CD8-positive, alpha-beta memory T cell (primary cell): ENCODE data around the gene ZNF821. TPM values are rescaled to one million over a fixed set of nuclear protein-coding genes. Genes with fewer than 3 reads are reported as not detected.

Source experiments
- CTCF ChIA-PET: fragments of 350-600 bp; sonication (Branson Sonifier 250); formaldehyde crosslinking; loops from one replicate; lab custom pipeline; 2021; ENCODE audit warnings: antibody characterized with exemption; lab: Charles Lee
- POLR2A ChIA-PET: fragments of 350-600 bp; sonication (Branson Sonifier 250); formaldehyde crosslinking; loops from one replicate; lab custom pipeline; 2021; ENCODE audit warnings: antibody characterized with exemption; lab: Charles Lee
- DNase-seq, 5 donors: peaks; one replicate each; pipeline versions ENCODE4 v3.0.0 to v3.0.0-alpha.2; 2020 to 2022; ENCODE audit warnings: mixed read lengths in 1 of 5
- H3K27ac ChIP-seq: one replicate; pipeline ENCODE4 v1.7.0; 2013; ENCODE audit warnings: low read depth, mild to moderate bottlenecking, low read length, moderate library complexity
- H3K27me3 ChIP-seq: 2 replicates; pipeline ENCODE4 v1.7.0; 2013; ENCODE audit warnings: low read length, mild to moderate bottlenecking; ENCODE audit not compliant: insufficient read depth, poor library complexity, severe bottlenecking
- H3K36me3 ChIP-seq: 2 replicates; pipeline ENCODE4 v1.7.0; 2013; ENCODE audit warnings: mild to moderate bottlenecking, low read length, moderate library complexity; ENCODE audit not compliant: insufficient read depth
- H3K4me1 ChIP-seq: 2 replicates; pipeline ENCODE4 v1.7.0; 2013; ENCODE audit warnings: mild to moderate bottlenecking, low read length, moderate library complexity; ENCODE audit not compliant: insufficient read depth
- H3K4me3 ChIP-seq: 2 replicates; pipeline ENCODE4 v1.7.0; 2013; ENCODE audit warnings: mild to moderate bottlenecking, low read length
- H3K9me3 ChIP-seq: 2 replicates; pipeline ENCODE4 v1.7.0; 2013; ENCODE audit warnings: mild to moderate bottlenecking, low read length
- H3K27ac Mint-ChIP-seq, 8 donors: one replicate each; pipeline ENCODE4 v1.8.0; 2020 to 2021; ENCODE audit warnings: mixed read lengths in 8 of 8, mild to moderate bottlenecking in 6 of 8, inconsistent platforms in 3 of 8, moderate library complexity in 3 of 8
- H3K27me3 Mint-ChIP-seq, 2 donors: one replicate each; pipeline ENCODE4 v1.8.0; 2020 to 2021; ENCODE audit warnings: mixed read lengths in 2 of 2, mild to moderate bottlenecking in 1 of 2, moderate library complexity in 1 of 2
- H3K36me3 Mint-ChIP-seq, 3 donors: one replicate each; pipeline ENCODE4 v1.8.0; 2020 to 2021; ENCODE audit warnings: mixed read lengths in 3 of 3, inconsistent platforms in 1 of 3, mild to moderate bottlenecking in 1 of 3
- H3K4me1 Mint-ChIP-seq, 3 donors: one replicate each; pipeline ENCODE4 v1.8.0; 2020 to 2021; ENCODE audit warnings: mixed read lengths in 3 of 3, inconsistent platforms in 1 of 3, mild to moderate bottlenecking in 1 of 3
- H3K4me3 Mint-ChIP-seq, 7 donors: one replicate each; pipeline ENCODE4 v1.8.0; 2020 to 2021; ENCODE audit warnings: mixed read lengths in 7 of 7, mild to moderate bottlenecking in 6 of 7, moderate library complexity in 4 of 7, inconsistent platforms in 2 of 7
- H3K9me3 Mint-ChIP-seq, 5 donors: one replicate each; pipeline ENCODE4 v1.8.0; 2020 to 2022; ENCODE audit warnings: mixed read lengths in 5 of 5, mild to moderate bottlenecking in 3 of 5, moderate library complexity in 2 of 5, inconsistent platforms in 1 of 5
- polyA plus RNA-seq: library from polyadenylated mRNA; unstranded; fragments of 300-500 nt; fragmentation: Illumina TruSeq; gene quantifications from one replicate; pipeline ENCODE4 v1.2.3, GENCODE V29; 2021
- total RNA-seq, 2 experiments: library from RNA; stranded (reverse); gene quantifications; one replicate each; pipeline ENCODE4 v1.2.3, GENCODE V29; 2021

ZNF821 gene
- total and polyA plus RNA-seq, 3 experiments from 2014 or later = 3.3 to 12.6 (median 5.3) TPM

DNA sequence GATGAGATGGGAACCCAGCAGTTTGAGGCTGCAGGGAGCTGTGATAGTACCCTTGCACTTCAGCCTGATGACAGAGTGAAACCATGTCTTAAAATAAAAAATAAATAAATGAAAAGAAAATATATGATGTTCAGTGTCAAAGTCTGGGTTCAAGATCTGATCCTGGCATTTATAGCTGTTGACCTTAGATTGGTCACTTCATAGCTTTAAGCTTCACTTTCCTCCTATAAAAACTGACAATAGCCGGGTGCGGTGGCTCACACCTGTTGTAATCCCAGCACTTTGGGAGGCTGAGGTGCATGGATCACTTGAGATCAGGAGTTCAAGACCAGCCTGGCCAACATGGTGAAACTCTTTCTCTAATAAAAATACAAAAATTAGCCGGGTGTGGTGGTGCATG, 5.2 kb upstream of the ZNF821 start:
- ChIA-PET POLR2A (interaction anchor here (0.9 kb wide), 1 partner anchor 9 kb away, joined by 3 read pairs; no protein-coding TSS in a partner anchor), CTCF (no interaction called here)
- DNase-seq = no peak
- H3K27ac Mint-ChIP-seq = no peak overlapping the region
- Histone ChIP-seq H3K4me1 (peaks cover 5% of the 10 kb centered on the region), H3K36me3 (no peaks in the 10 kb centered on the region), H3K4me3 (no peak overlapping the region), H3K27ac (no peak overlapping the region), H3K9me3 (no peaks in the 10 kb centered on the region), H3K27me3 (no peaks in the 10 kb centered on the region)
- peaks cover 14 to 18% (median 17%) of the 10 kb centered on the region in 3 donors for H3K4me1 Mint-ChIP-seq
- H3K27me3 Mint-ChIP-seq = peaks cover 0 to 2% of the 10 kb centered on the region in 2 donors
- H3K36me3 Mint-ChIP-seq = peaks cover 0 to 3% (median 0%) of the 10 kb centered on the region in 3 donors
- peaks cover 0 to 2% (median 0%) of the 10 kb centered on the region in 5 donors for H3K9me3 Mint-ChIP-seq
- no peak overlapping the region for H3K4me3 Mint-ChIP-seq

DNA sequence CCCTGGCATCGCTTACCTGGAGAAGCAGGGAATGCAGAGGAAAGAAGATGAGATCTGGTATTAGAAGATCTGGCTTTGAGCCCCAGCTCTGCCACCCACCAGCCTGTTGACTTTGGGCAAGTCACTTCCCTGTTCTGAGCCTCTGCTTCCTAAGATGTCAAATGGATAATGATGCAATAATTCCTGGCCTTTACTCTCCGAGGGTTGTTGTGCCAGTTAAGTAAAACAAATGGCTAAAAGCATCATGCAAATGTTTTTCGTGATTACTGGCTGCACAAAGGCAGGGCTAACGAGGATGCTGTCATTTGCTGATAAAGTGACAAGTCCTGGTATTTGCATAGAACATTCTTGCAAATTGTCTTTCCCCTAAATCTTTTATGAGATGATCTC, 1.3 kb upstream of the ZNF821 start:
- Mint-ChIP-seq H3K4me3 (peak overlapping the region; percentile 86 to 99 (median 96)), H3K4me1 (peaks cover 37 to 45% (median 42%) of the 10 kb centered on the region in 3 donors), H3K27ac (peak overlapping the region in 5 of 8 donors; percentile 75 to 97 (median 83)), H3K9me3 (peaks cover 0 to 2% (median 0%) of the 10 kb centered on the region in 5 donors), H3K36me3 (peaks cover 0 to 9% (median 0%) of the 10 kb centered on the region in 3 donors), H3K27me3 (peaks cover 0 to 4% of the 10 kb centered on the region in 2 donors)
- H3K9me3 ChIP-seq = no peaks in the 10 kb centered on the region
- POLR2A ChIA-PET = interaction anchor here (2.2 to 6.4 kb wide), 2 partner anchors 10 to 77 kb away, joined by 13 to 73 read pairs; partner anchors contain the start of genes AP1G1 and IST1
- H3K27ac ChIP-seq = no peak overlapping the region
- CTCF ChIA-PET = interaction anchor here (1.1 to 5.1 kb wide), 2 partner anchors 11 to 75 kb away, joined by 4 to 123 read pairs; partner anchors contain the start of gene IST1
- no peaks in the 10 kb centered on the region for H3K36me3 ChIP-seq
- peaks cover 25% of the 10 kb centered on the region for H3K4me1 ChIP-seq
- no peak for DNase-seq
- no peak overlapping the region for H3K4me3 ChIP-seq
- H3K27me3 ChIP-seq = no peaks in the 10 kb centered on the region

DNA sequence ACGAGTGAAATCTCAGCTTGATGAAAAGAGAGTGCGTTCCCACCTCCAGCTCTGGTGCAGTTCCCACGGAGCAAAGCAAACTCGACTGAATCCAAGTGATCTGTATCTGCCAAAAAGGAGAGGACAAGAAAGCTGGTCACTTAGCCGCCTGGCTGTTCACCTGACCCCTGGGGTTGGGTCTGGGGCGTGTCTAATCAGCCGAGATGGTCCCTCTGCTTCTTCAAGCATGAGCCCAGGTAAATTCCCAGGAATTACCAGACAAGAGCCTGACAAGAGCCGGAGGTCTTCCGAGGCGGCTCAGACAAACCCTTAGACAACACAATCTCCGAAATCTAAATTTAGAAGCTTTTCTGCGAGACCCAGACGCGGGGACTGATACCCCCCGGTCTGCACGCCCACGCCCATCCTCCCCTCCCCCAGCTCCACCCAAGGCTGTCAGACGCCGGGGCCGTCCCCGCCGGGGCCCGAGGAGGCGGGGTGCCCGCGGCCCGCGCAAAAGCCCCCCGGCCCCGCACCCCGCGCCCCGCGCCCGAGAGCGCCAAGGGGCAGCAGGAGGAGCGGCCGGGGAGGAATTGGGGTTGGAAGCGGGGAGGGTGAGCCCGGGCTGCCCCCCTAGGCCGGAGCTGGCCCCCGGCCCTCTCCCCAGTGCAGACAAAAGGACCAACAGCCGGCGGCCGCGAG, 674 bp downstream of the ZNF821 start:
- peak overlapping the region; percentile 82 to 97 (median 92) for H3K4me3 Mint-ChIP-seq
- peaks cover 0 to 26% (median 6%) of the 10 kb centered on the region in 3 donors for H3K36me3 Mint-ChIP-seq

GRCh38 chr16:71882505-71883167, 1.3 kb downstream of the ZNF821 start:
- peaks cover 0 to 4% of the 10 kb centered on the region in 2 donors for H3K27me3 Mint-ChIP-seq
- peak overlapping the region; percentile 87 to 96 (median 92) for H3K27ac Mint-ChIP-seq
- Histone ChIP-seq H3K4me3 (peak overlapping the region; percentile 77), H3K9me3 (no peaks in the 10 kb centered on the region), H3K27me3 (no peaks in the 10 kb centered on the region), H3K36me3 (peaks cover 6% of the 10 kb centered on the region), H3K4me1 (peaks cover 38% of the 10 kb centered on the region), H3K27ac (peak overlapping the region; percentile 40)
- POLR2A ChIA-PET = interaction anchor here (3.5 to 6.4 kb wide), 4 partner anchors 12 to 74 kb away, joined by 14 to 73 read pairs (median 31); partner anchors contain the start of genes AP1G1, ATXN1L and IST1
- H3K4me3 Mint-ChIP-seq = peak overlapping the region; percentile 82 to 97 (median 92)
- DNase-seq = peak; percentile 57 to 85 (median 78)
- CTCF ChIA-PET = interaction anchor here (0.5 to 5.1 kb wide), 20 partner anchors 11 to 228 kb away, joined by 3 to 123 read pairs (median 5); partner anchors contain the start of genes AP1G1, ATXN1L and IST1
- H3K4me1 Mint-ChIP-seq = peaks cover 51 to 60% (median 57%) of the 10 kb centered on the region in 3 donors
- peaks cover 0 to 2% (median 0%) of the 10 kb centered on the region in 5 donors for H3K9me3 Mint-ChIP-seq
- peaks cover 0 to 27% (median 6%) of the 10 kb centered on the region in 3 donors for H3K36me3 Mint-ChIP-seq

More for the DNA sequence above, 674 bp downstream of the ZNF821 start:
- ChIA-PET CTCF (interaction anchor here (0.5 to 5.1 kb wide), 17 partner anchors 11 to 228 kb away, joined by 3 to 123 read pairs (median 10); partner anchors contain the start of genes AP1G1, ATXN1L and IST1), POLR2A (interaction anchor here (1.6 to 6.4 kb wide), 5 partner anchors 12 to 75 kb away, joined by 4 to 73 read pairs (median 19); partner anchors contain the start of genes AP1G1, ATXN1L and IST1)
- no peaks in the 10 kb centered on the region for H3K9me3 ChIP-seq
- peak; percentile 48 to 77 (median 53) for DNase-seq
- H3K4me1 ChIP-seq = peaks cover 38% of the 10 kb centered on the region
- peak overlapping the region; percentile 77 for H3K4me3 ChIP-seq
- Mint-ChIP-seq H3K4me1 (peaks cover 51 to 60% (median 57%) of the 10 kb centered on the region in 3 donors), H3K27ac (peak overlapping the region; percentile 87 to 96 (median 92)), H3K27me3 (peaks cover 0 to 4% of the 10 kb centered on the region in 2 donors), H3K9me3 (peaks cover 0 to 2% (median 0%) of the 10 kb centered on the region in 5 donors)
- H3K27ac ChIP-seq = peak overlapping the region; percentile 68
- H3K27me3 ChIP-seq = no peaks in the 10 kb centered on the region
- H3K36me3 ChIP-seq = peaks cover 6% of the 10 kb centered on the region

DNA sequence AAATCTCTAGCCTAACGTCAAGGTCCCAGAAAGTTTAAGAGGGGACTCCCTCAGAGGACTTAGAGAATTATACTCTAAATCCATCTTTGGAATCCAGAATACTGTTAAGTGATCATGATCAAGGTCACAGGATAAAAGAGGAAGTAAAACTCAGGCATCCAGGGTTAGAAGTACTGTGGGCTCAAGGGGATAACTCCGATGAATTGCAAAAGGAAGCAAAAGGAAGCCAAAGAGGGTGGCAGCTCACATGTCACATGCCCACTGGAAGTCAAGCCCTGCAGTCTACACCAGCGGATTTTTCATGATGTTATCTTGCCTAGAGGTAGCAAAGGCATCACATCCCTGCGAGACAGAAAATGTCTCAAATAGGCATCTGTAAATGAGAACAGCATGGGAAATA, 3.8 kb downstream of the ZNF821 start:
- CTCF ChIA-PET = interaction anchor here (3.1 to 5.1 kb wide), 3 partner anchors 15 to 23 kb away, joined by 31 to 123 read pairs (median 57); partner anchors contain the start of gene IST1
- H3K9me3 ChIP-seq = no peaks in the 10 kb centered on the region
- Mint-ChIP-seq H3K36me3 (peaks cover 0 to 40% (median 14%) of the 10 kb centered on the region in 3 donors), H3K4me1 (peaks cover 46 to 56% (median 52%) of the 10 kb centered on the region in 3 donors), H3K9me3 (peaks cover 0 to 2% (median 0%) of the 10 kb centered on the region in 5 donors), H3K27me3 (peaks cover 0 to 4% of the 10 kb centered on the region in 2 donors), H3K27ac (peak overlapping the region in 2 of 8 donors; percentile 26 to 48), H3K4me3 (peak overlapping the region in 3 of 7 donors; percentile 8 to 26 (median 9))
- peaks cover 38% of the 10 kb centered on the region for H3K4me1 ChIP-seq
- POLR2A ChIA-PET = interaction anchor here (1.1 to 6.4 kb wide), 3 partner anchors 14 to 35 kb away, joined by 4 to 73 read pairs (median 19); partner anchors contain the start of genes ATXN1L and IST1
- H3K27ac ChIP-seq = no peak overlapping the region
- H3K4me3 ChIP-seq = peak overlapping the region; percentile 26
- no peak for DNase-seq
- peaks cover 15% of the 10 kb centered on the region for H3K36me3 ChIP-seq
- no peaks in the 10 kb centered on the region for H3K27me3 ChIP-seq

- Histone ChIP-seq H3K4me1 (peaks cover 38% of the 10 kb centered on the region), H3K27me3 (no peaks in the 10 kb centered on the region), H3K4me3 (no peak overlapping the region), H3K36me3 (peaks cover 15% of the 10 kb centered on the region), H3K9me3 (no peaks in the 10 kb centered on the region), H3K27ac (no peak overlapping the region)
- H3K4me1 Mint-ChIP-seq = peaks cover 40 to 46% (median 44%) of the 10 kb centered on the region in 3 donors
- POLR2A ChIA-PET = no interaction called here
- peaks cover 0 to 2% of the 10 kb centered on the region in 2 donors for H3K27me3 Mint-ChIP-seq
- peaks cover 0 to 44% (median 14%) of the 10 kb centered on the region in 3 donors for H3K36me3 Mint-ChIP-seq
- CTCF ChIA-PET = no interaction called here
- H3K27ac Mint-ChIP-seq = peak overlapping the region in 1 of 8 donors; percentile 29
- H3K4me3 Mint-ChIP-seq = no peak overlapping the region
- no peak for DNase-seq
- no peaks in the 10 kb centered on the region for H3K9me3 Mint-ChIP-seq
Measured at GRCh38 chr16:71878911-71879310, 5.1 kb downstream of the ZNF821 start.

DNA sequence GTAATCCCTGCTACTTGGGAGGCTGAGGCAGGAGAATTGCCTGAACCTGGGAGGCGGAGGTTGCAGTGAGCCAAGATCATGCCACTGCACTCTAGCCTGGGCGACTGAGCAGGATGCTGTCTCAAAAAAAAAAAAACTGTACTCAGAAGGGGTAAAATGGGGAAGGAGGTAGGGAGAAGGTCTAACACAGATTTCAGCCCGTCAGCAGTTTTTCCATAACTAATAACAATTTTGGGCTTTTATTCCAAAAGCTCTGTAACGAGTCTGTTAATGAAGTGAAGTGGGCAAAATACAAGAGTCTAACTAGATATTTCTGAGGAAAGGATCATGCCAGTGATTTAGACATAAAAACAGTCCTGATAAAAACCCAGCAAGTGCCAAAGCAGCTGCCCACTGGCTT, 10.8 kb downstream of the ZNF821 start:
- no peak for DNase-seq
- Histone ChIP-seq H3K27me3 (no peaks in the 10 kb centered on the region), H3K4me1 (peaks cover 6% of the 10 kb centered on the region), H3K36me3 (peaks cover 9% of the 10 kb centered on the region), H3K9me3 (no peaks in the 10 kb centered on the region), H3K4me3 (no peak overlapping the region), H3K27ac (no peak overlapping the region)
- H3K27ac Mint-ChIP-seq = peak overlapping the region in 2 of 8 donors; percentile 30 to 58
- no peaks in the 10 kb centered on the region for H3K27me3 Mint-ChIP-seq
- H3K4me3 Mint-ChIP-seq = no peak overlapping the region
- CTCF ChIA-PET = interaction anchor here (1.2 to 4.8 kb wide), 2 partner anchors 9 to 19 kb away, joined by 4 to 28 read pairs; no protein-coding TSS in a partner anchor
- POLR2A ChIA-PET = no interaction called here
- H3K36me3 Mint-ChIP-seq = peaks cover 0 to 50% (median 16%) of the 10 kb centered on the region in 3 donors
- peaks cover 8 to 12% (median 9%) of the 10 kb centered on the region in 3 donors for H3K4me1 Mint-ChIP-seq
- H3K9me3 Mint-ChIP-seq = no peaks in the 10 kb centered on the region
